ENCODE data around the gene ALDH16A1. TPM values are rescaled to one million over a fixed set of nuclear protein-coding genes. Genes with fewer than 3 reads are reported as not detected.

ALDH16A1 gene
- 13.9 and 24.9 TPM in 2 replicates for total RNA-seq
- 2.4 and 4.3 TPM in 2 replicates for polyA plus RNA-seq
- 7.1 and 14.6 TPM in 2 replicates for polyA plus RNA-seq (2012)
- polyA minus RNA-seq (ENCODE audit: low replicate concordance): 4.0 and 5.1 TPM in 2 replicates

DNA sequence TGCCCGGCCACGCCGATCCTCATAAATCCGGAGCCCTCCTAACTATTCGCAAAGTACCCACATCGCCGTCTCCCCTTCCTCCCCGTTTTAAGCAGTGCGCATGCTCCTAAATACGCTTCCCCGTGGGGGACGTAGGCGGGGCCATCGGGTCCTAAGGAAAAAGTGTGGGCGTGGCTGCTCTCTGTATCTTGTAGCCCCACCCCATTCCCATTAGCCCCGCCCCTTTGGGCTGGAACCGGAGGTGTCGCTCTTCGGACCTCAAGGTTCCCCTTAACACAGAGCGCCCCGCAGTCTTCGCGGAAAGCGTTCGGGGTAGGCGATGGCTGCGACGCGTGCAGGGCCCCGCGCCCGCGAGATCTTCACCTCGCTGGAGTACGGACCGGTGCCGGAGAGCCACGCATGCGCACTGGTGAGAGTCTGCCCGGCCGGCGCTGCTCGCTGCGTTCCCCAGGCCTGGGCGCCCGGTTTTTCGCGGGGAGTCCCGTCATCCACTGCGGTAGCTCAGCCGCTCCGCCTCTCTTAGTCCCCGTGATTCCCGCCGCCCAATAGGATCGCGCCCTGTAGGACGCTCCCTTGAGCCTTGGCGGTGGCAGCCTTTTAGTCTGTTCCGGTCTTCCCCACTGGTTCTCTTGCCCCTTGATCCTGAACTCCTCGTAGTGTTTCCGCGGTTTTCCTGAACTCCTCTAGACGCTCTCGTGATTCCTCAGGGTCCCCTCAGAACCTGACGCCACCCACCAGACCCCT is at the start of gene ALDH16A1:
Gene ALDH16A1 (plus strand): TSS at position 213 of the 744 bp plus-strand sequence. CDS start 107 bp downstream, at position 320.
- Histone ChIP-seq H3K9me3 (ENCODE audit: control insufficient read depth, insufficient read depth, low read depth, low read length) (no peaks in the 10 kb centered on the region), H3K4me1 (ENCODE audit: control insufficient read depth, extremely low read depth, insufficient read depth, low read length) (peaks cover 3% of the 10 kb centered on the region), H4K20me1 (ENCODE audit: control insufficient read depth, extremely low read depth, insufficient read depth, low read length) (no peaks in the 10 kb centered on the region), H3K79me2 (ENCODE audit: control insufficient read depth, insufficient read depth, low read length) (peaks cover 11% of the 10 kb centered on the region), H3K4me3 (replicated peaks in 1 of 4; ENCODE audit: control extremely low read depth in 1 of 4, insufficient read depth in 1 of 4, low read depth in 3 of 4, low read length in 4 of 4) (peak within 1 kb of the TSS; percentile 70 to 97 (median 74)), H3K36me3 (ENCODE audit: control insufficient read depth, insufficient read depth, low read length) (peaks cover 2% of the 10 kb centered on the region), H3K27me3 (ENCODE audit: control insufficient read depth, insufficient read depth, low read length) (no peaks in the 10 kb centered on the region), H2AFZ (ENCODE audit: low read length) (peak within 1 kb of the TSS; percentile 79), H3K4me2 (ENCODE audit: extremely low read depth, insufficient read depth, low read length) (peak within 1 kb of the TSS; percentile 95), H3K9ac (ENCODE audit: insufficient read depth, low read length) (peak within 1 kb of the TSS; percentile 84), H3K27ac (ENCODE audit: insufficient read depth, low read length) (peak within 1 kb of the TSS; percentile 93)
- TF ChIP-seq CTCF (conservative IDR thresholded peaks at IDR 0.05 in 1 of 2, IDR thresholded peaks at IDR 0.05 in 1 of 2; ENCODE audit: low read depth in 1 of 2, low read length in 2 of 2) (no peak), EZH2 (IDR thresholded peaks at IDR 0.05; ENCODE audit: low read length, missing control alignments) (no peak)
- peak; percentile 95 to 98 for DNase-seq (ENCODE audit: low read depth in 2 of 2)

GRCh38 chr19:49403404-49404187 is 49.4 kb upstream of the ALDH16A1 start:
- Histone ChIP-seq H2AFZ (ENCODE audit: low read length) (no peak overlapping the region), H3K9me3 (ENCODE audit: control insufficient read depth, insufficient read depth, low read depth, low read length) (no peaks in the 10 kb centered on the region), H4K20me1 (ENCODE audit: control insufficient read depth, extremely low read depth, insufficient read depth, low read length) (no peaks in the 10 kb centered on the region), H3K4me1 (ENCODE audit: control insufficient read depth, extremely low read depth, insufficient read depth, low read length) (no peaks in the 10 kb centered on the region), H3K36me3 (ENCODE audit: control insufficient read depth, insufficient read depth, low read length) (no peaks in the 10 kb centered on the region), H3K27ac (ENCODE audit: insufficient read depth, low read length) (no peak overlapping the region), H3K9ac (ENCODE audit: insufficient read depth, low read length) (no peak overlapping the region), H3K79me2 (ENCODE audit: control insufficient read depth, insufficient read depth, low read length) (no peaks in the 10 kb centered on the region), H3K4me2 (ENCODE audit: extremely low read depth, insufficient read depth, low read length) (no peak overlapping the region), H3K27me3 (ENCODE audit: control insufficient read depth, insufficient read depth, low read length) (peaks cover 10% of the 10 kb centered on the region), H3K4me3 (replicated peaks in 1 of 4; ENCODE audit: control extremely low read depth in 1 of 4, insufficient read depth in 1 of 4, low read depth in 3 of 4, low read length in 4 of 4) (no peak overlapping the region)
- TF ChIP-seq CTCF (conservative IDR thresholded peaks at IDR 0.05 in 1 of 2, IDR thresholded peaks at IDR 0.05 in 1 of 2; ENCODE audit: low read depth in 1 of 2, low read length in 2 of 2): no peak
- TF ChIP-seq EZH2 (IDR thresholded peaks at IDR 0.05; ENCODE audit: low read length, missing control alignments): no peak
- peak in 1 of 2 donors; percentile 16 for DNase-seq (ENCODE audit: low read depth in 2 of 2)

DNA sequence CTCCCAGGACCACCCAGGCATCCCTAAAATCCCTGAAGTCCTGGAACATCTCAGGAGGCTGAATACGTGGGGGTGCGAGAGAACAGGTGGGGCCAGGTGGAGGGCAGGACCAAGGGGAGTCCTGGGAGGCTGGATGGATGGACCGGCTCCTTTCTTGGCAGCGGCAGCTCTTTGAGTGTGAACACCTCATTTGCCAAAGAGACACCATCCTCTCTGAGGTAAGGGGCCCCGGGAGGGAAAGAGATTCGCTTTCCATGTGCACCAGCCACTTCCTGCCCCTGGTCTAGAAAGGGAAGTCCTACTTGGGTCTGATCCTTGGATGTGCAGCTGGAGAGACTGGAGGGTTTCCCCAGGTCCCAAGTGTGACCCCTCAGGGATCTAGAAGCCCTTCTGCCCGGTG is 45.9 kb upstream of the ALDH16A1 start:
- H2AFZ ChIP-seq (ENCODE audit: low read length): no peak overlapping the region

More for the DNA sequence above, 45.9 kb upstream of the ALDH16A1 start:
- Histone ChIP-seq H3K4me2 (ENCODE audit: extremely low read depth, insufficient read depth, low read length) (no peak overlapping the region), H3K79me2 (ENCODE audit: control insufficient read depth, insufficient read depth, low read length) (no peaks in the 10 kb centered on the region), H3K9me3 (ENCODE audit: control insufficient read depth, insufficient read depth, low read depth, low read length) (no peaks in the 10 kb centered on the region), H4K20me1 (ENCODE audit: control insufficient read depth, extremely low read depth, insufficient read depth, low read length) (no peaks in the 10 kb centered on the region), H3K36me3 (ENCODE audit: control insufficient read depth, insufficient read depth, low read length) (no peaks in the 10 kb centered on the region), H3K27ac (ENCODE audit: insufficient read depth, low read length) (no peak overlapping the region), H3K9ac (ENCODE audit: insufficient read depth, low read length) (no peak overlapping the region), H3K4me1 (ENCODE audit: control insufficient read depth, extremely low read depth, insufficient read depth, low read length) (no peaks in the 10 kb centered on the region), H3K27me3 (ENCODE audit: control insufficient read depth, insufficient read depth, low read length) (peaks cover 7% of the 10 kb centered on the region), H3K4me3 (replicated peaks in 1 of 4; ENCODE audit: control extremely low read depth in 1 of 4, insufficient read depth in 1 of 4, low read depth in 3 of 4, low read length in 4 of 4) (no peak overlapping the region)
- DNase-seq (ENCODE audit: low read depth in 2 of 2): no peak
- no peak for TF ChIP-seq EZH2 (IDR thresholded peaks at IDR 0.05; ENCODE audit: low read length, missing control alignments)
- no peak for TF ChIP-seq CTCF (conservative IDR thresholded peaks at IDR 0.05 in 1 of 2, IDR thresholded peaks at IDR 0.05 in 1 of 2; ENCODE audit: low read depth in 1 of 2, low read length in 2 of 2)
